Prostate gland (tissue), 2 donors: Measurements from ENCODE around the gene WWP2.

Source experiments
- POLR2A ChIP-seq: fragments of 450-650 bp; IDR thresholded peaks from one replicate; pipeline ENCODE4 v1.6.1; 2016; ENCODE audit warnings: antibody characterized with exemption, mild to moderate bottlenecking
- TF ChIP-seq, protein P1 (sequence below), 4 experiments: fragments of 200-600 bp in 2 of 4; fragments of 450-650 bp in 2 of 4; sonication (generic) in 2 of 4; IDR thresholded peaks; 1 replicate in 3 of 4; 2 replicates in 1 of 4; pipeline ENCODE4 v1.5.1; 2016 to 2019; ENCODE audit warnings: antibody characterized with exemption in 4 of 4, mild to moderate bottlenecking in 2 of 4, moderate library complexity in 2 of 4

DNA sequence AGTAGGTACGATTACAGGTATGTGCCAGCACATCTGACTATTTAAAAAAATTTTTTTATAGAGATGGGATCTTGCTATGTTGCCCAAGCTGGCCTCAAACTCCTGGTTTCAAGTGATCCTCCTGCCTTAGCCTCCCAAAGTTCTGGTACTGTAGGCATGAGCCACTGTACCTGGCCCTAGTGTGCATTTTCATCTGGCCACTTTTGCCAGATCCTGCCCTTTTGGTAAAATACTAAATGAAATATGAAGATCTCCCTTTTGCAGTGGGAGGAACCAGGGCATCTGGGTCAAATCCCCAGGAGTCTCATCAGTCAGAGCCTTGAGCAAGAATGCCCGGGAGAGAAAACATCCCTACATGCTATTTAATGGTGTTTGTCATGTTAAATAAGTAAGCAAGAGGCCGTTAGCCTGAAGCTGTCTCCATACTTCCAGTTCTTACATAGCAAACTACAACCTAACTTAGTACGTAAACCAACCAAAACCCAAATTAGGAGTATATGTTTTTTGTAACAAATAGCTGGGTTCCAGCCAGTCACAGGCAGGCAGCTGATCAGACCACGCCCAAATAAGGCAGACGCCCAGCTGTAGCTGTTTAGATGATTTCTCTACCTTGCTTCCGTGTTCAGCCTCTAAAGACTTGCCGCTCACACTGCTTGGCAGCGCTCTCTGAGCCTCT is 142.5 kb downstream of the WWP2 start:
- no peak for TF ChIP-seq POLR2A
- TF ChIP-seq, protein P1, sequence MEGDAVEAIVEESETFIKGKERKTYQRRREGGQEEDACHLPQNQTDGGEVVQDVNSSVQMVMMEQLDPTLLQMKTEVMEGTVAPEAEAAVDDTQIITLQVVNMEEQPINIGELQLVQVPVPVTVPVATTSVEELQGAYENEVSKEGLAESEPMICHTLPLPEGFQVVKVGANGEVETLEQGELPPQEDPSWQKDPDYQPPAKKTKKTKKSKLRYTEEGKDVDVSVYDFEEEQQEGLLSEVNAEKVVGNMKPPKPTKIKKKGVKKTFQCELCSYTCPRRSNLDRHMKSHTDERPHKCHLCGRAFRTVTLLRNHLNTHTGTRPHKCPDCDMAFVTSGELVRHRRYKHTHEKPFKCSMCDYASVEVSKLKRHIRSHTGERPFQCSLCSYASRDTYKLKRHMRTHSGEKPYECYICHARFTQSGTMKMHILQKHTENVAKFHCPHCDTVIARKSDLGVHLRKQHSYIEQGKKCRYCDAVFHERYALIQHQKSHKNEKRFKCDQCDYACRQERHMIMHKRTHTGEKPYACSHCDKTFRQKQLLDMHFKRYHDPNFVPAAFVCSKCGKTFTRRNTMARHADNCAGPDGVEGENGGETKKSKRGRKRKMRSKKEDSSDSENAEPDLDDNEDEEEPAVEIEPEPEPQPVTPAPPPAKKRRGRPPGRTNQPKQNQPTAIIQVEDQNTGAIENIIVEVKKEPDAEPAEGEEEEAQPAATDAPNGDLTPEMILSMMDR (IDR thresholded peaks at IDR 0.05) = no peak
